Right forelimb (tissue), 1 donor: ENCODE measurements around the gene ZMIZ2.
"Not testable (repeated sequence)": the region's sequence is repeated elsewhere in the genome, so short reads cannot be mapped to it uniquely, and the experiment has no call there.

Experiments used
- DNase-seq: peaks from one replicate; pipeline ENCODE4 v3.0.0-alpha.2; 2018

Gene ZMIZ2

DNA sequence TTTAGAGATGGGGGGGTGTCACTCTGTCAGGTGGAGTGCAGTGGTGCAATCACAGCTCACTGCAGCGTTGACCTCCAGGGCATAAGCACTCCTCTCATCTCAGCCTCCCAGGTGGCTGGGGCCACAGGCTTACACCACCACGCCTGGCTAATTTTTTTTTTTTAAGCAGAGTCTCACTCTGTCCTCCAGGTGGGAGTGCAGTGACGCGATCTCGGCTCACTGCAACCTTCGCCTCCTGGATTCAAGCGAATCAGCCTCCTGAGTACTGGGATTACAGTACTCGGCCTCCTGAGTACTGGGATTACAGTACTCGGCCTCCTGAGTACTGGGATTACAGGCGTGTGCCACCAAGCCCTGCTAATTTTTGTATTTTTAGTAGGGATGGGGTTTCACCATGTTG is 24.2 kb downstream of the ZMIZ2 start:
- no peak for DNase-seq

- DNase-seq = not testable (repeated sequence)
Observed at GRCh38 chr7:44774486-44774885, 25.8 kb downstream of the ZMIZ2 start.

- no peak for DNase-seq
Observed at GRCh38 chr7:44775383-44776107, 26.9 kb downstream of the ZMIZ2 start.

DNA sequence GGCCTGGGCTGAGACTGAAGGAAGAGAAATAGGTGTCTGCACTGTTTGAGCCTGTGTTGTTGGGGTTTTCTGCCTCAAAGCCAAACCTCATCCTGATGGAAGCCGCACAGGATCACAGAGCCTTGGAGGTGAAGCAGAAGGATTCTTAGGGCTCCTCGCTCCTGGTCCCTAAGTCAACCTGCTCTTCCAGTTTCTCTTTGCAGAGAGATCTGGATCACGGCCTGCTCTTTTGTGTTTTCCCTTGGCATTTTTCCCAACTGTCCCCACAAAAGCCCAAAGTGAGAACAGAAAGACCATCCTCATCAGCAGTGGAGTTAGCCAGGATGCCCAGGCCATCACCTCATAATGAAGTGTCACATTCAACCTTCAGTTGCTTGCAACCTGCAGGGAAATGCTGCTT is 27.6 kb downstream of the ZMIZ2 start:
- DNase-seq = no peak

- no peak for DNase-seq
Observed at GRCh38 chr7:44782460-44782859, 33.8 kb downstream of the ZMIZ2 start.

- DNase-seq = no peak
Observed at GRCh38 chr7:44783407-44783806, 34.8 kb downstream of the ZMIZ2 start.

DNA sequence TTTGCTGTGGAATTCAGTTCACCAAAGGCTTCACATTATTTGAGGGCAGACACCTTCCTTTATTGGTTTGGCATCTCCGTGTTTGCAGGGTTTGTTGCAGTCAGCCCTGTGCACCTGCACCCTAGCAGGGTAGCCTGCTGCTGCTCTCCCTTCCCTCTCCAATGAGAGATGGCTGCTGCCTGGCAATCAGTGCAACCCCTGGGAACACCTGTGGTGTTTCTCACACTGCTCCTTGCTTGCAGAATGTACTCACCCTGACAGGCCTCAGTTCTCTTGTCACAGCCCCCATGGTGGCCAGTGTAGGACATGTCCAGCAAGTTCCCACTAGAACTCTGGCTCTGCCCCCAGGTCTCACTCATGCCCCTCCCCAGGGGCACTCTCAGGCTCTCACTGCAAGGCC is 35.7 kb downstream of the ZMIZ2 start:
- DNase-seq = no peak

- not testable (repeated sequence) for DNase-seq
Observed at GRCh38 chr7:44785218-44785617, 36.6 kb downstream of the ZMIZ2 start.

- DNase-seq = no peak
Observed at GRCh38 chr7:44787041-44787440, 38.4 kb downstream of the ZMIZ2 start.

- no peak for DNase-seq
Observed at GRCh38 chr7:44787762-44788161, 39.1 kb downstream of the ZMIZ2 start.

GRCh38 chr7:44789990-44790389 is 41.3 kb downstream of the ZMIZ2 start:
- no peak for DNase-seq

DNA sequence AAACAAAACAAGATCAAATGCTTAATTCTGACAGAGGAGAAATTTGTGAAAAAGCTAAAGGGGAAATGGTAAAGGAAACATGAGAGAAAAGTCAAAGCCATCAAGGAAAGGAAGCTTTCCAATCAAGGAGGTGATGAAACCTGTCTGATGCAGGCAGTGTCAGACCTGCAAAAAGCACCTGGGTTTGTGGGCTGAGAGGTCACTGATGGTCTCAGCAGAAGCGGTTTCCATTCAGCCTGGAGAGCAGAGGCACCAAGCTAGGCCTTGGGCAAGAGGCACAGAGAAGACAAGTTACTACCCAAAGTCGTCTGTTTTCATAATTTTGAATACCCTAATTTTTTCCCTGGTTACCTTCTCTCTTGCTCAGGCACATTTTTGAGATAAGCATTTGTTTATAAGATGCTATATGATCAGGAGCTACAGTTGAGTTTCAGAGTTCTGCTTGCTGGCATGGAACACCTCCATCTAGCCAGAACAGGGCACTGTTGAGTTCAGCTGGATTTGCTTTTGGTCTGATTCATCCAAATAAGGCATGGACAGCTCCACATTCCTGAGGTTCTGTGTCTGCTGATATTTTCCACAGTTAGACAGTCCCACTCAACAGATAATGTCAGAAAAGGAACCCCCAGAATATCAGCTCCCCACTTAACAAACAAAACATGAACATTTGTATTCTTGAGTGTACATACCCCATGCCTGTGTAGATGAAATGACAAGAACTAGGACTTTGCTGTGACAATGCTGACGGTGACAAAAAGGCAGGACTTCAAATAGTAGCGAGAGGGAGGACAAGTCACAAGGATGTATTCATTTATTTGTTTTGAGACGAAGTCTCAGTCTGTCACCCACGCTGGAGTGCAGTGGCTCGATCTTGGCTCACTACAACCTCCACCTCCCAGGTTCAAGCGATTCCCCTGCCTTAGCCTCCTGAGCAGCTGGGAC is 42.9 kb downstream of the ZMIZ2 start:
- DNase-seq = no peak

DNA sequence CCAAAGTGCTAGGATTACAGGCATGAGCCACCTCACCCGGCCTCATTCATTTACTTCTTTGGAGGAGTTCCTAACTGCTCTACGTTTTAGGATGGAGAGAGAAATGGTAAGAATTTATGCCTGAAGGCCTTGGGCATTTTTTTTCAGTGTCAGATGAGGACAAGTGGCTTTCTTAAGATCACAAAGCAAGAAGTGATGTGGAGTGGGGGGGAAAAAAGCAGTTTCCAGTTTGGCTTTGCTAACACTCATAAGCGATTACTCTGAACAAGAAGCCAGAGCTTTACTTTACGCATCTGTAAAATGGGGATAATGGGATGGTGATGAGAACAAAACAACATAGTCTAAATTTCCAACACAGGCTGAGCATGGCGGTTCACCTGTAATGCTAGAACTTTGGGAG is 45.3 kb downstream of the ZMIZ2 start:
- DNase-seq = no peak

GRCh38 chr7:44794331-44794730 is 45.7 kb downstream of the ZMIZ2 start:
- DNase-seq = no peak

GRCh38 chr7:44796034-44796503 is 47.4 kb downstream of the ZMIZ2 start:
- no peak for DNase-seq

- peak; percentile 98 for DNase-seq
Observed at GRCh38 chr7:44796504-44797328, 48.1 kb downstream of the ZMIZ2 start, which contains the start of gene PPIA. Gene PPIA, plus strand, starts transcription at chr7:44796681. Its CDS starts 44 bp downstream, at chr7:44796725.

GRCh38 chr7:44797329-44798258 is 48.9 kb downstream of the ZMIZ2 start:
- peak; percentile 92 for DNase-seq

DNA sequence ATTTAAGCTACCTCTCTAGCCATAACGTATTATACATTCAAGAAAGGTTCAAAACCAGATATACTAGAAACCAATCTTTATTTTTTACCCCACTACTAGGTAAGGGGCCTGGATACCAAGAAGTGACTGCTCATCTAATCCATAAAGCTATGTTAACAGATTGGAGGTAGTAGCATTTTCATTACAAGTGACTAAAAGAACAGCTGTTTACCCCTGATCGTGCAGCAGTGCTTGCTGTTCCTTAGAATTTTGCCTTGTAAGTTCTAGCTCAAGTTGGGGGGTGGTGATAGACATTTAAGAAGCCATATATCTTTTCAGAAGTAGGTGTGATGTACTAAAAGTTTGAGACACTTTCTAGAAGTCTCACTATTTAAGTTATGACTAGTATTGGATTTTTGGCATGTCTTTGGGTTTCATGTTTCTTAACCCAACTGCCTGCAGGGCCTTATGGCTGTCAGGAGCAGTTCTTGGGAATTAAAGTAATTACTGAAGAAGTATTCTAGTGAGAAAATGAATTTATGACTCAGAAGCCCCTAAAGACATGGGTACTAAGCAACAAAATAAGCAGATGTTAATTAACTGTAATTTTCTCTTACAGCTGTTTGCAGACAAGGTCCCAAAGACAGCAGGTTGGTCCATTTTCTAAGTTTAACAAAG is 50.1 kb downstream of the ZMIZ2 start:
- no peak for DNase-seq

DNA sequence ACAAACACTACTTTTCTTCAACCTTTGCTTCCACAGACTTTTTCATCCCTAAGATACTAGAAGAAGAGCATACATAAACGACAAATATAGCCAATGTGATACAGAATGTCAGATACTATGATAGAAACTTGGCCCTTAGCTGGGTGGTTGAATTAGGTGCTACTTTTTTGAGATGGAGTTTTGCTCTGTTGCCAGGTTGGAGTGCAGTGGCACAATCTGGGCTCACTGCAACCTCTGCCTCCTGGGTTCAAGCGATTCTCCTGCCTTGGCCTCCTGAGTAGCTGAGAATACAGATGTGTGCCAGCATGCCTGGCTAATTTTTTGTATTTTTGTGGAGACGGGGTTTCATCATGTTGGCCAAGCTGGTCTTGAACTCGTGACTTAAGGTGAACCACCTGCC is 51.3 kb downstream of the ZMIZ2 start:
- DNase-seq = no peak

GRCh38 chr7:44801890-44802289 is 53.2 kb downstream of the ZMIZ2 start:
- no peak for DNase-seq

GRCh38 chr7:44802418-44803025 is 53.9 kb downstream of the ZMIZ2 start:
- no peak for DNase-seq
